GM19395 (cell line): ENCODE data around the gene MARK2.

Source experiments
- ATAC-seq: cut with Tn5 transposase; IDR thresholded peaks from one replicate; pipeline ENCODE4 v1.9.1; 2021; ENCODE audit warnings: mild to moderate bottlenecking, moderate library complexity; ENCODE audit not compliant: unreplicated experiment

The MARK2 gene

DNA sequence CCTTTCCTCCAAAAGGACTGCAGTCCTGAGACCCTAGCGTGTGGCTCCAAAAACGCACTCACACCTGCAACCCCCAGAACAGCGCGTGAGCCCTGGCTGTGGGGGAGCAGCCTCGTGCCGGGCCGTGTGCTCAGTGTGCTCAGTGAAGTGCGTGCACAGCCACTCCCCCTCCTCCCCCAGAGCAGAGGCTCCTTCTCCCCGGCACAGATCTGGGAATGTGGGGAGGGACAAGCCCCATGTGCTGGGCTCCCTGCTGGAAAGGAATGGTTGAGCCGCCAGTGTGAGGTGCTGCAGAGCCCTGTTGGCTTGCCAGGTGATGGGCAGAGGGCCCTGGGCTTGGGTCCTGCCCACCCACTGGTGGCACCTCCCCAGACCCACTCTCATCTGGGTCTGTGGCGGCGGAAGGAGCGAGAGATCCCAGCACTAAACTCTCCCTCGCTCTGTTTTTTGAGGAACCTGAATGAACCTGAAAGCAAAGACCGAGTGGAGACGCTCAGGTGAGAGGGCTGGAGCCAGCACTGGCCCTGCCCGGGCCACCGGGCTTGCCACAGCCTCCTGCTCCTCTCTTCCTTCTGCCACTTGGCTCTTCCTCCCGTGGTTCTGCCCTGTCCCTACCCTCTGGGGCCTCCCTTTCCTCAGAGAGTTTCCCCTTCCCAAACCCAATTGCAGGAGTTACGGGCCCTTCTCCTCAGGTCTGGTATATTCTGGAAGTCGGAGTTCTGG is 69.1 kb downstream of the MARK2 start:
- no peak for ATAC-seq

DNA sequence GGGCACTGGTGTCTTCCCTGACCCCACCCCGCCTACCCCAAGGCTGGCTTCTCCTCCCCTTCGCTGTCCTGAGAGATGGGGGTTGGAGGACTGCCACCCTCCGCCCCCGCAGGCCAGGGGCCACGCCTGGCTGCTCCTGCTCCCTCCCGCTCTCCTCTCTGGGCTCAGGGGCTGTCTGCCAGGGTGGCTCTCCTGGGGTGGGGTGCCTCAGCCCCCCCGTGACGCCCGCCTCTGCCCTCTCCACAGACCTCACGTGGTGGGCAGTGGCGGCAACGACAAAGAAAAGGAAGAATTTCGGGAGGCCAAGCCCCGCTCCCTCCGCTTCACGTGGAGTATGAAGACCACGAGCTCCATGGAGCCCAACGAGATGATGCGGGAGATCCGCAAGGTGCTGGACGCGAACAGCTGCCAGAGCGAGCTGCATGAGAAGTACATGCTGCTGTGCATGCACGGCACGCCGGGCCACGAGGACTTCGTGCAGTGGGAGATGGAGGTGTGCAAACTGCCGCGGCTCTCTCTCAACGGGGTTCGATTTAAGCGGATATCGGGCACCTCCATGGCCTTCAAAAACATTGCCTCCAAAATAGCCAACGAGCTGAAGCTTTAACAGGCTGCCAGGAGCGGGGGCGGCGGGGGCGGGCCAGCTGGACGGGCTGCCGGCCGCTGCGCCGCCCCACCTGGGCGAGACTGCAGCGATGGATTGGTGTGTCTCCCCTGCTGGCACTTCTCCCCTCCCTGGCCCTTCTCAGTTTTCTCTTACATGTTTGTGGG is 69.9 kb downstream of the MARK2 start:
- no peak for ATAC-seq

DNA sequence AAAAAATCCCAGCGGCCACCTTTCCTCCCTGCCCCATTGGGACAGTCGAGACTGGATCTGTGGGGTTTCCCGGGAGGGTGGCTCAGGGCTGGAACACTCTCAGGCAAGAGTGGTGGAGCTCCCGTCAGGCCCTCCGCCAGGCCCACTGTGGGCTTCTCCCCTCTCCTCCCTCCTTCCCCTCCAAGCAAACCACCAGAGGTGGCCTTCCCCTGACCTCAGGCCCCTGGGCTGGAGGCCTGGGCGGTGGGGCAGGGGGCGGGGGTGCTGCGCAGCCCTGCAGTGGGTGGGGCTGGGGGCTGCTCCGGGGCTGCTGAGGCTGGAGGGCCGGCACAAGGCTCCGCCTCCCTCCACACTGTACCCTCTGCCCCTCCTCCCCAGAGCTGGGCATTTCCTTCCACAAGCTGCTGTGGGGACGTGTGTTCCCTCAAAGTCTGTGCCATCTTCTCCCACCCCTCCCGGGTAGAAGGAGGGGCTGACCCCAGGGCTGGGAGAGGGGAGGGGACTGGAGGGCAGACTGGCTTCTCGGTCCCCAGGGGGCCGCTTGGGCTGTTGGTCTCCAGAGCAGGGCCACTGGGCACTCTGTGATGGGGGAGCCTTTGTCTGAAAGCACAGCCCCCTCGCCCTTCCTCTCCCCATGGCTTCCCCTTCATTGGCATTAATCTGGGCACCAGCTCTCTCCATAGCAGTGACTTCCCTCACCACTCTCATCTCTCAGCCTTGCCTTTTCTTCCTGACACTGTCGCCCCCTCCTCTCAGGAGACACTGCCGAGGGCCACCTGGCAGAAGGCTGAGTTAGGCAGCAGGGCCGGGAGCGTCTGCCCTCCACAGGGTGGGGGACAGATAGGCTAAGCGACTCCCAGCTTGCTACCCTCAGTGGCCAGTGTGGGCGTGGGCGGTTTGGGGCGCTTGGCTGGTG is 70.9 kb downstream of the MARK2 start:
- ATAC-seq, result no peak

- ATAC-seq, result no peak
Measured at GRCh38 chr11:63910675-63911074, 71.8 kb downstream of the MARK2 start.

DNA sequence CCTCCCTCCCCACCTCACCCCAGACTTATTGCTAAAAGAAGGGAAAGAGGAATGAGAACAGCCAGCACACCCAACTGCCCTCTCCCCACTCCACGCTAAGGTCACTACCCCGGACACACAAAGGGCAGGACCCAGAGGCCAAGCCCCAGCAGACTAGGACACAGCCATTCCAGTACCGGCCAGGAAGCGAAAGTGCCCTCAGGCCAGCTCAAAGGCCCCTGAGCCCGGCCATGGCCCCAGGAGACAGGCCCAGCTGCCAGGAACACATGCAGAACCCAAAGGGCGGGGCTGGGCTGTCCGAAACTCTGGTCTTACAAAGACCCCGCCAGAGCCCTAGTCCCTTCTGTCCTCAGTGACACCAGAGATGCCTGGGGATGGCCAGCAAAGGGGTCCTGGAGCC is 72.5 kb downstream of the MARK2 start:
- no peak for ATAC-seq

DNA sequence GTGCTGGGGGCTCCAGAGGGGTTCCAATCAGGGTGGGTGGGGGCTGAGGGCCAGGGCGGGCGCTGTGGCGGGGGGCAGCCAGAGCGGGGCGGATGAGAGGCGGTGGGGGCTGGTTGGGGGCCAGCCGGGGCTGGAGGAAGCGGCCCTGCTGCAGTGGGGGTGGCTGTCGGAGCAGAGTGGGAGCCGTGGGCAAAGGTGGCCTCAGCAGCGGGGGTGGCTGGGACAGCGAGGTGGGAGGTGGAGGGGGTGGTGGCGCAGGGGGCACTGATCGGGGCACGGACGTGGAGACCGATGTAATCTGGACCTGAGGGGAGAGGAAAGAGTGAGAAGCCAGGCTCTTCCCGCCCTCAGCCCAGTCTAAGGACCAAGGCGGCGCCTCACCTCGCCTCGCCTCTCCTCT is 73.0 kb downstream of the MARK2 start:
- ATAC-seq, result no peak

DNA sequence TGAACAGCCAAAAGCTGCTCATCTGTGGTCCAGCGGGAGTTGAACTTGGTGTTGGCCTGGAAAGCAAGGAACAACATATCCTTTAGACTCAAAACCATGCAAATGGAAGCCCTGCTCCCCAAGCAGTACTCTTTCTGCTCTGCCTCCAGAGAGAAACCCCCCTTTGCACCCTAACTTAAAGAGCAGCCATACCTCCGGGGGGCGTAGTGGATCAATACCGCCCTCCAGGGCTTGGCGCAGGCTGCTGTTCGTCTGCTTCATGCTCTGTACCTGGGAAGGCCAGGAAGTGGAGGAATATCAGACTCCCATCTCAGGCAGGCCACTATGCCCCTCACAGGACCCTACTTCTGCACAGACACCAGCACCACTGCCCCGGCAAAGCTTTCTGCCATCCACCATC is 73.8 kb downstream of the MARK2 start:
- ATAC-seq, result no peak

DNA sequence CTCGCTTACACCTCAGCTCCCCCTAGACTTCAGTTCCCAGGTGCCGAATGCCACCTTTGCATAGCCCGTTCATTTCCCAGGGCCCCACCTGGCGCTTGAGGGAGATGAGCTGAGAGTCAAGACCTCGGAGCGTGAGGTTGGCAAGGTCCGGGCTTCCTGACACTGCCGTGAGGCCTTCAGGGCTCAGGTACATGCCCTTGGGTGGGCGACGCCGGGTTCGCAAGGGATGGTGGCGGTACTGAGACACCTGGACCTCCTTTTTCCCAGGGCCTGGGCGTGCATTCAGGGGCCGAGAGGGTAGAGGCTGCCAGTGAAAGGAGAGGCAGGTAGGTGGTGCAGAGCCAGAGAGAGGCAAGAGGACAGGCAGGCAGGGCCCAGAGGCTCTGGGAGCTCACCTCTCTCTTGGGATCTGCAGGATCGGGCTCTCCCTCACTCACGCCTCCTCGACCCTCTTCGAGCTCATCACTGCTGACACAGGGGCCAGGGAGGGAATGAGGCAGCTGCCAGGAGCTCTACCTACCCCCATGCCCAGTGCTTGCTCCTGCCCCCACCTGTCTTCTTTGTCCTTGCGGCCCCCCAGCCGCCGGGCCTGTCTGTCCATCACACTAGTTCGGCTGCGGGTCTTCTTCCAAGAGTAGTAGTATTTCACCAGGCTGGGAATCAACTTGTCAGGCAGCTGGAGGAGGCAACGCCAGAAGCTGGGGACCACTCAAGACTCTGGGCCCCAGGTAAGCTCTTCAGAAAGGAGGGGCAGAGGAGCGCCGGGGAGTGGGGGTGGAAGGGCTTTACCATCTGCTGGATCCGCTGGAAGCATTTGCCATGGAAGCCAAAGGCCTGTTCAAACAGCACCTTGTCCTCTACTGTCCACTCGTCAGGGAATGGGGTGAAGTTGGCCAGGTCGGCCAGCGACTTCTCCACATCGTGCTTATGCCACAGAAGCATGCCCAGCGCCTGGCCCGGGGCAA is 75.2 kb downstream of the MARK2 start:
- ATAC-seq, result no peak

DNA sequence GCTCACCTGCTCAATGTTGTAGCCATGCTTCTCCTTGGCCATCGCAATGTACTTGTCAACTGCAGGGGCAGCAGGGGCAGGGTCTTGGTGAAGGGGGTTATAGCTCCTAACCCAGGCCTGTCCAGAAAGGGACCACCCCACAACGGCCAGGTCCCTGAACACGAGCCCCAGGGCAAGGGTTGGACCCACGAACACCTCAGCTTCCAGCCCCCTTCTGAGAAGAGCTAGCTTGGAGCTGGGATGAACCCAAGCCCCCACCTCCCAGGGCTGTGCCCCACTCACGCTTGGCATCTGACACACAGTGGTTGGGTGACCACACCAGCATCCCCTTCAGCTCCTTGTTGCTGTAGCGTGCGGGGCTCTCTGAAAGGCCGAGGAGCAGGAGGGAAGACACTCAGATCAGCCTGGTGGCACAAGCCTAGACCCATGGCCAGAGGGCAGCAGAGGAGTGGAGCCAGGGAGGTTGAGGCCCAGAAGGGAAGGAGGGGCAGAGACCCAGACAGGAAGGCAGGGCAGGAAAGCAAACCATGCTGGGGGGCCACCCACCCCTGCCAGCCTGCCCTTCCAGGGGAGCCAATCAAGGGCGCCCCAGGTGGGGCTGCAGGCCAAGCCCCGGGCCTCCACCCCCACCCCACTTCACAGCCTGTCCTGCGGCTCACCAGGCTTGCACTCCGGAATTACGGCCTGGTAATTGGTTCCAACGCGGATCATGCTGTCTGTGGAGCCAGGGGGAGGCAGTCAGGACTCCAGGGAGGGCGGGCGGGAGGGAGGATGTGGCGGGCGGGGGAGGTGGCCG is 76.2 kb downstream of the MARK2 start:
- no peak for ATAC-seq

- no peak for ATAC-seq
Measured at GRCh38 chr11:63915961-63916836, 77.3 kb downstream of the MARK2 start.

- ATAC-seq, result no peak
Measured at GRCh38 chr11:63916837-63917691, 78.2 kb downstream of the MARK2 start, which contains the start of gene RCOR2. Gene RCOR2, minus strand, starts transcription at chr11:63917164. Its CDS starts 708 bp downstream, at chr11:63916456.

DNA sequence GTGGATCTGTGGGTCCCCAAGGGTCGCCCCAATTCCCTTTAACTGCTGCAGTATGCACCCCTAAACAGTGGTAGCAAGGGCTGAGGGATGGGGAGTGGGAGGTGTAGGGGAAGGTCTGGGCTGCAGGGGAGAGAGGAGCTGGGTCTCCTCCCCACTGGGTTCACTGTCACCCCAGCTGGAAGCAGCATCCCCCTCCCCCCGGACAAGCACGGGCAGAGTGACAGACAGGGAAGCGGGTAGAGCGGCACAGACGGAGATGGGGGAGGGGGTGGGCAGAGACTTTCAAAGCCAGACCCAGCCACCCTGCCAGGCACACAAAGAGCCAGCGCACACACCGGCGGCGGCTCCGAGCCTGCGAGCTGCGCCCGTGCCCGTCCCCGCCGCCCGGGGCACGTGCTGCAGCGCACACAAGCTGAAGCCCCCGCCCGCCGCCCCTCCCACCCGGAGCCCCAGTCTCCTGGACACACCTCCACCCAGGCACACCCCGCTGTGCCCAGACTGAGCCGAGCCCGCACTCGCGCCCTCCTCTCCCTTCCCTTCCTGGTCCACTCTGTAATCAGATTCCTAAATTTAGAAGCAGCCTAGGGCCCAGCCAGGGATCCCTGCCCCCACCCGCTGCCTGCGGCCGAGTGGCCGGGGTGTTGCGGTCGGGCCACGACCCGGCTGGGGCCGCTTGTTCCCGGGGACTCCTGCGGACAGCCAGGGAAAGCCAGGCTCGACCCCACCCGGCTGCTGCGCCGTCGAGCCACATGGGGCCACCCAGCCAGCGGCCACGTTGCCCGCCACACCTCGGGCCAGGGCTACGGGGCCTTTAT is 79.0 kb downstream of the MARK2 start:
- no peak for ATAC-seq

GRCh38 chr11:63918507-63919191 is 79.7 kb downstream of the MARK2 start:
- no peak for ATAC-seq

DNA sequence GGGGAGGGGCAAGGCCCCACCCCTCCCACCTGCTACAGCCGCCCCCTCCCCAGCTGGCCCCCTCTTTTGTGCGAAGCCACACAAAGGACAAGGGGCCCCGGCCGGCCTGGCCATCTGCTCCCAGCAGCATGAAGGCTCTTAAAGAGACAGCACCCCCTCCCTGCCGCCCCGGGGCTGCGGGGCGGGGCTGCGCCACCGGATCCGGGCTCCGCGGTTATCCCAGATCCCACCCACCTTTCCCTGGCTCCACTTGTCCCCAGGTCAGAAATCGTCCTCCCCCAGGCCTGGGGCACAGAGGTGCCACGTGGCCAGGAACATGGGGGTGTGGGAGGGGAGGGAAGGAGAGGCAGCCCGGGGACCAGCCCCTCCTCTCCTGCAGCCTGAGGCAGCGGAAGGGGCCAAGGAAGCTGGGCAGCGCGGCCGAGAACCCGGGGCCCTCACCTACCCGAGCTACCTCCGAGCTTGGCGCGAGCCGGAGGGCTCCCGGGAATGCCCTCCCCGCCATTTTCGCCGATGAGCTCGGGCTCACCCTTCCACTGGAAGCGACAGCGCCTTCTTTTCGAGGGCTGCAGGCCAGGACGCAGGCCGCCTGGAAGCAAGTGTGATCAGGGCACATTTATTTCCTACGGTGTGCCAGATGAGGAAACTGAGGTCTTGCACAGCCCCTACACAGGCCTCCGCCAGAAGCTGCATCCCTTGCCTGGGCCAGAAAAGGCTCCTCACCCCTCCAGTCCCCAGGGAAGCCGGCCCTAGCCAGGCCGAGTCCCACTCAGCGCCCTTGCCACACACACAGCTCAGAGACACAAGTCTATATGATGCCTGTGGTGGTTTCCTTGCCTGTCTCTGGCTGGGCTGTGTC is 80.6 kb downstream of the MARK2 start:
- ATAC-seq, result no peak
